KMS-11 (cell line): Measurements from ENCODE around the gene CFAP45.

Source experiments
- H2AFZ ChIP-seq: fragments of 200-600 bp; sonication (generic); 2 replicates; pipeline ENCODE4 v1.6.1; 2016; ENCODE audit warnings: antibody characterized with exemption, mixed run types, low read depth
- H3K27ac ChIP-seq: fragments of 200-600 bp; sonication (generic); 2 replicates; pipeline ENCODE4 v1.6.1; 2016; ENCODE audit warnings: mild to moderate bottlenecking, mixed run types
- H3K27me3 ChIP-seq: fragments of 200-600 bp; sonication (generic); 2 replicates; pipeline ENCODE4 v1.6.1; 2017; ENCODE audit warnings: mild to moderate bottlenecking, low read depth, mixed run types, moderate library complexity; ENCODE audit not compliant: insufficient read depth
- H3K36me3 ChIP-seq: fragments of 200-600 bp; sonication (generic); 2 replicates; pipeline ENCODE4 v1.6.1; 2017; ENCODE audit warnings: mild to moderate bottlenecking, mixed run types; ENCODE audit not compliant: insufficient read depth
- H3K4me1 ChIP-seq: fragments of 200-600 bp; sonication (generic); 2 replicates; pipeline ENCODE4 v1.6.1; 2016; ENCODE audit warnings: mild to moderate bottlenecking, low read depth, mixed run types; ENCODE audit not compliant: poor library complexity, severe bottlenecking
- H3K4me2 ChIP-seq: fragments of 200-600 bp; sonication (generic); 2 replicates; pipeline ENCODE4 v1.7.0; 2016; ENCODE audit warnings: mild to moderate bottlenecking, mixed run types
- H3K4me3 ChIP-seq: fragments of 200-600 bp; sonication (generic); IDR thresholded peaks from 2 replicates; pipeline ENCODE4 v1.6.1; 2017; ENCODE audit warnings: low read depth, low read length, mixed read lengths; ENCODE audit not compliant: insufficient read depth
- H3K79me2 ChIP-seq: fragments of 200-600 bp; sonication (generic); 2 replicates; pipeline ENCODE4 v1.6.1; 2016; ENCODE audit warnings: low read depth, mixed run types; ENCODE audit not compliant: insufficient read depth
- H3K9ac ChIP-seq: fragments of 200-600 bp; sonication (generic); 2 replicates; pipeline ENCODE4 v1.6.1; 2016; ENCODE audit warnings: mild to moderate bottlenecking, mixed run types
- H4K20me1 ChIP-seq: fragments of 200-600 bp; sonication (generic); 2 replicates; pipeline ENCODE4 v1.6.1; 2016; ENCODE audit warnings: mild to moderate bottlenecking, mixed run types; ENCODE audit not compliant: insufficient read depth
- TF ChIP-seq, protein P1 (sequence below): fragments of 200-600 bp; sonication (generic); conservative IDR thresholded peaks from 2 replicates; pipeline ENCODE4 v1.6.1; 2017; ENCODE audit warnings: low read depth, mild to moderate bottlenecking, antibody characterized with exemption, low read length, moderate library complexity, mixed read lengths

The CFAP45 gene, protein sequence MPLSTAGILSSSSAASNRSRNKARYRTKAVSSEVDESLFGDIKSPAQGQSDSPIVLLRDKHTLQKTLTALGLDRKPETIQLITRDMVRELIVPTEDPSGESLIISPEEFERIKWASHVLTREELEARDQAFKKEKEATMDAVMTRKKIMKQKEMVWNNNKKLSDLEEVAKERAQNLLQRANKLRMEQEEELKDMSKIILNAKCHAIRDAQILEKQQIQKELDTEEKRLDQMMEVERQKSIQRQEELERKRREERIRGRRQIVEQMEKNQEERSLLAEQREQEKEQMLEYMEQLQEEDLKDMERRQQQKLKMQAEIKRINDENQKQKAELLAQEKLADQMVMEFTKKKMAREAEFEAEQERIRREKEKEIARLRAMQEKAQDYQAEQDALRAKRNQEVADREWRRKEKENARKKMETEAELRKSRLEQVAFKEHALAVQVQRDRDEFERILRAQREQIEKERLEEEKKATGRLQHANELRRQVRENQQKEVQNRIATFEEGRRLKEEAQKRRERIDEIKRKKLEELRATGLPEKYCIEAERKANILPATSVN

DNA sequence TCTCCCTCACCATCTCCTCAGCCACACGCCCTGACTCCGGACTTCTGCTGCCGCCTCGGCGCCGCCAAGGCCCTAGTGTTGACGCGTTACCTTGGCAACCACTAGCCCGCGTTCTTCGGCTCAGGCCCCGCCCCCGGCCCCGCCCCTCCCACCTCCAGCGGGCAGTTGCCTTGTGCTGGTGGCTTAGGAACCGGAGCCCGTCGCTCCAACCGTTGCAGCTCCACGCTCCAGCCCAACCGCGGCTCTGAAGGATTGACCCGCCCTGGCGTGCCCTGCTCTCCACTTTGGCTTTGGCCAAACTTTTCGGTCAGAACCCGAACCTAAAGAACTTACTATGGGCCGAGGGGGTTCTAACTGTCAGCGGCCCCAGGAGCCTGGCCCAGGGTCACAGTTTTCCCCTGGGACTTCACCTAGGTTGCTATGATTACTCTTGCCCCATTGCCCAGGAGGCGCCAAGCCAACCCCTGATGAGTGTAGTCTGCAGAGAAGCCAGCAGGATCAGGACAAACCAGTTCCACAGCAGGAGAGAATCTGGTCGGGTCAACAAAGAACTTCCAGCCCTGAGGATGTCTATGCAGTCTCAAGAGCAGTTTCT is at the start of gene CFAP45:
CFAP45 (minus strand) TSS at position 80 of the 595 bp plus-strand sequence; CDS start at position 13, 67 bp downstream.
- no peak within 1 kb of the TSS for H3K4me2 ChIP-seq
- no peak within 1 kb of the TSS for H3K4me3 ChIP-seq
- H4K20me1 ChIP-seq, result no peaks in the 10 kb centered on the region
- H3K27ac ChIP-seq, result no peak within 1 kb of the TSS
- H3K9ac ChIP-seq, result no peak within 1 kb of the TSS
- no peaks in the 10 kb centered on the region for H3K27me3 ChIP-seq
- no peaks in the 10 kb centered on the region for H3K4me1 ChIP-seq
- no peak within 1 kb of the TSS for H2AFZ ChIP-seq
- H3K79me2 ChIP-seq, result no peaks in the 10 kb centered on the region
- H3K36me3 ChIP-seq, result no peaks in the 10 kb centered on the region
- TF ChIP-seq, protein P1, sequence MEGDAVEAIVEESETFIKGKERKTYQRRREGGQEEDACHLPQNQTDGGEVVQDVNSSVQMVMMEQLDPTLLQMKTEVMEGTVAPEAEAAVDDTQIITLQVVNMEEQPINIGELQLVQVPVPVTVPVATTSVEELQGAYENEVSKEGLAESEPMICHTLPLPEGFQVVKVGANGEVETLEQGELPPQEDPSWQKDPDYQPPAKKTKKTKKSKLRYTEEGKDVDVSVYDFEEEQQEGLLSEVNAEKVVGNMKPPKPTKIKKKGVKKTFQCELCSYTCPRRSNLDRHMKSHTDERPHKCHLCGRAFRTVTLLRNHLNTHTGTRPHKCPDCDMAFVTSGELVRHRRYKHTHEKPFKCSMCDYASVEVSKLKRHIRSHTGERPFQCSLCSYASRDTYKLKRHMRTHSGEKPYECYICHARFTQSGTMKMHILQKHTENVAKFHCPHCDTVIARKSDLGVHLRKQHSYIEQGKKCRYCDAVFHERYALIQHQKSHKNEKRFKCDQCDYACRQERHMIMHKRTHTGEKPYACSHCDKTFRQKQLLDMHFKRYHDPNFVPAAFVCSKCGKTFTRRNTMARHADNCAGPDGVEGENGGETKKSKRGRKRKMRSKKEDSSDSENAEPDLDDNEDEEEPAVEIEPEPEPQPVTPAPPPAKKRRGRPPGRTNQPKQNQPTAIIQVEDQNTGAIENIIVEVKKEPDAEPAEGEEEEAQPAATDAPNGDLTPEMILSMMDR, result no peak

DNA sequence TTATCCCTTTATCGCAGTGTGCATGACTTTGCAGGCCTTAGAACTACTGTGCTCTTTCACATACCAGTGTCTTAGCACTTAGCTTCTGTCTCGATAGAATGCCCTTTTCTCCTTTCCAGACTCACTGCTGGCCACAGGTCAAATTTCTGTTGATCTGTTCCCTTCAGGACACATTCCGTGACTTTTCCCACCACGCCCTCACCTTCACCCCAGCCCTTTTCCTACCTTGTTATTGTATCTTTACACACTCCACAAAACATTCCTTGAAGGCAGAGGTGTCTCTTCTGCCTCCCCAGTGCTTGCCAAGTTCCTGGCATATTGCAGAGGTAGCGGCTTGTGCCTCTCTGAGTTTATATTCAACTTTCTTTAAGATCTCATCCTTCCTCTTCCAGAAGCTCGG is 49.2 kb upstream of the CFAP45 start:
- H4K20me1 ChIP-seq, result no peaks in the 10 kb centered on the region
- TF ChIP-seq, protein P1, result no peak
- peaks cover 5% of the 10 kb centered on the region for H3K4me1 ChIP-seq
- H3K9ac ChIP-seq, result no peak overlapping the region
- H3K36me3 ChIP-seq, result no peaks in the 10 kb centered on the region
- H3K79me2 ChIP-seq, result no peaks in the 10 kb centered on the region
- no peak overlapping the region for H3K4me3 ChIP-seq
- H2AFZ ChIP-seq, result no peak overlapping the region
- peaks cover 16% of the 10 kb centered on the region; the same call in 1 of the 2 replicates for H3K27me3 ChIP-seq
- no peak overlapping the region for H3K27ac ChIP-seq
- no peak overlapping the region for H3K4me2 ChIP-seq

DNA sequence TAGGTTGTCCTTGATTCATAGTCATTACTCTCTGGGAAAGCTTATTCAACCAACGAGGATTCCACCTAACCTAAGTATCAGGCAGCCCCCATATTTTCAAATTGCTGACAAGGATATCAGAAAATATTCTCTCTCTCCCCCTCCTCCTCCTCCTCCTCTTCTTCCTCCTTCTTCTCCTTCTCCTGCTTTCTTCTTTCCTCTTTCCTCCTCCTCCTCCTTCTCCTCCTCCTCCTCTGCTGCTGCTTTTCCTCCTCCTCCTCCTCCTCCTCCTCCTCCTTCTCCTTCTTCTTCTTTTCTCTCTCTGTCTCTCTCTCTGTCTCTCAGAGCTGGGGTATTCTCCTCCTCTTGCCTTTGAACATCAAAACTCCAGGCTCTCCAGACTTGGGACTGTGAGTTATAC is 48.0 kb upstream of the CFAP45 start:
- peaks cover 5% of the 10 kb centered on the region for H3K4me1 ChIP-seq
- H3K4me2 ChIP-seq, result no peak overlapping the region
- H4K20me1 ChIP-seq, result no peaks in the 10 kb centered on the region
- TF ChIP-seq, protein P1, result no peak
- H3K36me3 ChIP-seq, result no peaks in the 10 kb centered on the region
- H3K27ac ChIP-seq, result no peak overlapping the region
- no peaks in the 10 kb centered on the region for H3K79me2 ChIP-seq
- H3K27me3 ChIP-seq, result peaks cover 25% of the 10 kb centered on the region; the same call in 1 of the 2 replicates
- no peak overlapping the region for H2AFZ ChIP-seq
- no peak overlapping the region for H3K4me3 ChIP-seq
- H3K9ac ChIP-seq, result no peak overlapping the region

DNA sequence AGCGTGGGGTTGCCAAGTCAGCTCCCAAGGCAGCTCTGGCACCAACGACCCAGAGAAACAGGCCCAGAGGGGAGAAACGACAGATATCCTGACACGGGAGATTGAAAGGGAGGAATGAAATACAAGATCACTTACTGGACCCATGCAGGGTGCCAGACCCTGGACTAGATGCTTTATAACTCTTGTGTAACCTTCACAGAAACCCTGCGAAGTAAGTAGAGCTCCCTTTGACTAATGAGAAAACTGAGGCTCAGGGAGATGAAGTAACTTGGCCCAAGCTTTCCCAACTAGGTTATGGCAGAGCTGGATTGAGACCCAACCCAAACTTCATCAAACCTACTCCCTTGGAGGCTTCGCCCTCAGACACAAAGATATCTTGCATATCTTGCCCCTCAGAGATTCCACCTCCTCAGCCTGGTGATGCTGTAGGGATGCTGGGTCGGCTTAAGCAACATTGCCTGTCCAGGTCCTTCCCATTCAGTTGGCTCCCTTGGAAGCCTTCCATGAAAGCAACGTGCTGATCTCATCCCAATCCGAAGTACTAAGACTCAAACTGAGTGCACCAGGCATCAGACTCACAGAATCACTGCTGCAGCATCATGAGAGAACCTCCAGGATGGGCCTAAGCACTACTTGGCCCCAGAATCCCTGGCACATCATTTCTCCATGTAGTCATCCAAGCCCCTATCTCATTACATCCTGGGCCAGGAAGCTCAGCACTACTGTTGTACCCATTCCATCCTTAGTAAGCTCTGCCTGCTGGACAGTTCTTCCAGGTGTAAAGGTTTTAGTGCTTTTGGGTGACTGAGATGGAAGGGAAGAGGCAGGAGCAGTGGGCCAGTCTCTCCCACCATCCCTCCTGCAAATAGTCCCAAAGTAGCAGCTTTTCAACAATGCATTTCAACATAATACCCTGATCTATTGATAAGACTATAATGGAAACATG is 46.5 kb upstream of the CFAP45 start:
- Histone ChIP-seq H3K4me1 (peaks cover 5% of the 10 kb centered on the region), H3K27ac (no peak overlapping the region), H3K4me2 (peak overlapping the region; percentile 69), H3K79me2 (no peaks in the 10 kb centered on the region), H3K4me3 (peak overlapping the region; percentile 97), H3K36me3 (no peaks in the 10 kb centered on the region), H3K27me3 (peaks cover 25% of the 10 kb centered on the region; the same call in 1 of the 2 replicates), H3K9ac (peak overlapping the region; percentile 66; the same call in 1 of the 2 replicates), H4K20me1 (no peaks in the 10 kb centered on the region), H2AFZ (peak overlapping the region; percentile 81)
- TF ChIP-seq, protein P1, result no peak
